ENCODE measurements around the gene BARD1.
A peak's percentile ranks its signal among the peaks of the same experiment; 100 is the strongest.

Gene BARD1

GRCh38 chr2:214836568-214836967 lies 27.1 kb upstream of the BARD1 start:
- TF ChIP-seq CTCF (IDR thresholded peaks at IDR 0.05; ENCODE audit: low read depth, low read length) = no peak
- H3K4me3 ChIP-seq (replicated peaks in 1 of 2; ENCODE audit: low read depth in 2 of 2, low read length in 2 of 2) = no peak overlapping the region
- peak in 1 of 2 donors; percentile 3 for DNase-seq (ENCODE audit: low read depth in 2 of 2)

DNA sequence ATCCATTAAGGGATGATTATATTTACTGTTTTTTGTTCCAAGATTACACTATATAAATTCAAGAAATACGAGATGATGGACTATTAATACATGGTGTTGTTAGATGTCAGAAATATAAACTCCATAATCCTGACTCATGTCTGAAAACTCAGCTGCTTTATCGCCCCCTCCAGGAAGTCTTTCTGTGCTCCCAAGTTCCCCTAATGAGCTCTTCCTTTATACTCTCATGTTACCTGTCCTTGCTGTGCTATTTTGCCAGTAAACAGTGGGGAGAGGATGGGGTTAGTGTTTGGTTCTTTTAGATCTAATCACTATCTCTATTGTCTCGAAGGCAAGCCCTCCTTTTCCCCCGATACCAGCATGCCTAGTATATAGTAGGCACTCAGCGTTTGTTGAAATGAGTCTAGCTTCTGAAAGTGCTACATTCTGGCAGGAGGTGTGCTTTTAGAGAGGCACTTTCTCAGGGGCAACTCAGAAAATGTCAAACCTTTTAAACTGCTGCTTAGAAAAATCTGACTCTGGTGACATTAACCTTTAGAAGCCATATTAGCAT lies 21.4 kb upstream of the BARD1 start:
- TF ChIP-seq CTCF (IDR thresholded peaks at IDR 0.05; ENCODE audit: low read depth, low read length) = peak; percentile 52
- DNase-seq (ENCODE audit: low read depth in 2 of 2) = peak; percentile 49 to 60
- H3K4me3 ChIP-seq (replicated peaks in 1 of 2; ENCODE audit: low read depth in 2 of 2, low read length in 2 of 2) = no peak overlapping the region

DNA sequence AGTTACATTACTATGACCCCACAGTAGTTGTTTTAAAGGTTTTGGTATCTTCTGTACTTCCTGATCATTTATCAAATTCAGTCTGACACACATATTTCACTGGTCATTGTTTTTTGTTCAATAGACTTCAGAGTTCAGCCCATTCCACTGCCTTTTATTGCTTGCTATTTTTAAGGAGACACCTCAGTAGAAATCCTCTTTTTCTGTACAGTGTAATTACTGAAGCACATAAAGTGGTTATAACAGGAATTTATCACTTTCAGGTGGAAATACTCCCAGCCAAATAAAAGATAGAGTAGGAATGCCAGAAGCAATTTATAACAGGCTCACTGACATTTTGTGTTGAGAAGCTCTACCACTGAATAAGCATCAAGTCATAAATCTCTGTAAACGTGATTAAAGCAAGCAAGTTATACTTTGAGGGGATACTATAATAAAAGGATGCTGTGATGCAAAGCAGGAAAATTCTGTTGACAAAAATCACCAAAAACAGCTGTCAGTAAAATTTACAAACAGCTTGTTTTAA lies 6.6 kb upstream of the BARD1 start:
- no peak for TF ChIP-seq CTCF (IDR thresholded peaks at IDR 0.05; ENCODE audit: low read depth, low read length)
- no peak for DNase-seq (ENCODE audit: low read depth in 2 of 2)
- H3K4me3 ChIP-seq (replicated peaks in 1 of 2; ENCODE audit: low read depth in 2 of 2, low read length in 2 of 2) = no peak overlapping the region

GRCh38 chr2:214810671-214811070 lies 1.2 kb upstream of the BARD1 start:
- peak overlapping the region; percentile 47 to 94 for H3K4me3 ChIP-seq (replicated peaks in 1 of 2; ENCODE audit: low read depth in 2 of 2, low read length in 2 of 2)
- TF ChIP-seq CTCF (IDR thresholded peaks at IDR 0.05; ENCODE audit: low read depth, low read length) = no peak
- peak in 1 of 2 donors; percentile 16 for DNase-seq (ENCODE audit: low read depth in 2 of 2)

GRCh38 chr2:214809751-214810564 lies 475 bp upstream of the BARD1 start:
- no peak for TF ChIP-seq CTCF (IDR thresholded peaks at IDR 0.05; ENCODE audit: low read depth, low read length)
- peak; percentile 99 for DNase-seq (ENCODE audit: low read depth in 2 of 2)
- peak overlapping the region; percentile 89 to 94 for H3K4me3 ChIP-seq (replicated peaks in 1 of 2; ENCODE audit: low read depth in 2 of 2, low read length in 2 of 2)

DNA sequence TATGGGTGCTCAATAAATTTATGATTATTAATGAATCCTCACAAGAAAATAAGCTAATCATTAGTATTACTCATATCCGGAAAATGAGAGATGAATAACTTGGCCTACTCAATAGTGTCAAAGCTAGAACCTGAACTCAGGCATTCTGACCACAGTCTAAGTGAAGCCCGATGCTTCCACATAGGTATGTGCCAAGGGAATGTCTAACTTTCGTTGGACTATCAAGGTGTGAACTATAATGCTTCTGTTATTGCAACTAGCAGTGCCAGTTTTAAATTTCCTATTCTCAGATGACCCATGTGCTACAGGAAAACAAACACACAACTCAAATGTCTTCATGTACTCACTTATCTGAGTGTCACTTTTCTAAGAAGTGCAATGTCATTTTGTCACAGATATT lies 1.8 kb downstream of the BARD1 start:
- peak in 1 of 2 donors; percentile 25 for DNase-seq (ENCODE audit: low read depth in 2 of 2)
- no peak for TF ChIP-seq CTCF (IDR thresholded peaks at IDR 0.05; ENCODE audit: low read depth, low read length)
- peak overlapping the region in 1 of 2 donors; percentile 94 for H3K4me3 ChIP-seq (replicated peaks in 1 of 2; ENCODE audit: low read depth in 2 of 2, low read length in 2 of 2)
